ENCODE results near the gene GRID2. TPM values are rescaled to one million over a fixed set of nuclear protein-coding genes. Genes with fewer than 3 reads are reported as not detected.

GRID2 gene
- total and polyA plus RNA-seq, 2 donors from 2014 or later = 0.19 TPM; not detected in 1

- Histone ChIP-seq H3K9me3 (ENCODE audit: control insufficient read depth in 2 of 3, insufficient read depth in 1 of 3, low read length in 3 of 3) (no peaks in the 10 kb centered on the region), H3K9ac (ENCODE audit: low read length in 3 of 3) (no peak overlapping the region), H3K4me1 (ENCODE audit: control insufficient read depth in 2 of 3, insufficient read depth in 2 of 3, low read depth in 1 of 3, low read length in 3 of 3) (no peaks in the 10 kb centered on the region), H3K27ac (ENCODE audit: low read depth in 2 of 2, low read length in 2 of 2) (no peak overlapping the region), H3K4me3 (ENCODE audit: low read length in 3 of 3) (no peak overlapping the region), H3K36me3 (ENCODE audit: control insufficient read depth in 2 of 3, insufficient read depth in 3 of 3, low read length in 3 of 3) (no peaks in the 10 kb centered on the region), H3K27me3 (ENCODE audit: control insufficient read depth, insufficient read depth, low read length) (no peaks in the 10 kb centered on the region)
- TF ChIP-seq, protein P1, sequence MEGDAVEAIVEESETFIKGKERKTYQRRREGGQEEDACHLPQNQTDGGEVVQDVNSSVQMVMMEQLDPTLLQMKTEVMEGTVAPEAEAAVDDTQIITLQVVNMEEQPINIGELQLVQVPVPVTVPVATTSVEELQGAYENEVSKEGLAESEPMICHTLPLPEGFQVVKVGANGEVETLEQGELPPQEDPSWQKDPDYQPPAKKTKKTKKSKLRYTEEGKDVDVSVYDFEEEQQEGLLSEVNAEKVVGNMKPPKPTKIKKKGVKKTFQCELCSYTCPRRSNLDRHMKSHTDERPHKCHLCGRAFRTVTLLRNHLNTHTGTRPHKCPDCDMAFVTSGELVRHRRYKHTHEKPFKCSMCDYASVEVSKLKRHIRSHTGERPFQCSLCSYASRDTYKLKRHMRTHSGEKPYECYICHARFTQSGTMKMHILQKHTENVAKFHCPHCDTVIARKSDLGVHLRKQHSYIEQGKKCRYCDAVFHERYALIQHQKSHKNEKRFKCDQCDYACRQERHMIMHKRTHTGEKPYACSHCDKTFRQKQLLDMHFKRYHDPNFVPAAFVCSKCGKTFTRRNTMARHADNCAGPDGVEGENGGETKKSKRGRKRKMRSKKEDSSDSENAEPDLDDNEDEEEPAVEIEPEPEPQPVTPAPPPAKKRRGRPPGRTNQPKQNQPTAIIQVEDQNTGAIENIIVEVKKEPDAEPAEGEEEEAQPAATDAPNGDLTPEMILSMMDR (IDR thresholded peaks at IDR 0.05; ENCODE audit: borderline replicate concordance, extremely low read depth, insufficient read depth) = no peak
- intact Hi-C loops (cut with DNase I) = no loop called here
- DNase-seq (no peak), FAIRE-seq (no peak)
Observed at GRCh38 chr4:93710847-93711430, 1407.2 kb downstream of the GRID2 start.

DNA sequence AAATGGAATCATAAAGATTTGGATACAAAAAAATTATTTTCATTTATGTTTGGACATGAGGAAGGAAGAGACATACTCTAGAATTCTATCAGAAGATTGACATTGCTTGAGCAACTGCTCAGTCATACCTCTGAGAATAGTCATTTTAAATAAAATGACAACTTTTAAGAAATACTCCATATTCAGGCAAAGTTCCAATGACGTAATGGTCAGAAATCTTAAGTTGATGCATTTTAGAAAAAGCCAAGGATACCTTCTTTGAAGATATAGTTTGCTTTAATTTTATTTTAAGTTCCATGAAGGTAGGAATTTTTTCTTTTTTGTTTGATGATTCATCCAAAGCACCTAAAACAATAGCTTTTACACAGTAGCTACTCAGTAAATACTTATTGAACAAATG, 1414.5 kb downstream of the GRID2 start:
- Histone ChIP-seq H3K4me3 (ENCODE audit: low read length in 3 of 3) (no peak overlapping the region), H3K4me1 (ENCODE audit: control insufficient read depth in 2 of 3, insufficient read depth in 2 of 3, low read depth in 1 of 3, low read length in 3 of 3) (no peaks in the 10 kb centered on the region), H3K9ac (ENCODE audit: low read length in 3 of 3) (no peak overlapping the region), H3K27me3 (ENCODE audit: control insufficient read depth, insufficient read depth, low read length) (no peaks in the 10 kb centered on the region), H3K27ac (ENCODE audit: low read depth in 2 of 2, low read length in 2 of 2) (no peak overlapping the region), H3K9me3 (ENCODE audit: control insufficient read depth in 2 of 3, insufficient read depth in 1 of 3, low read length in 3 of 3) (no peaks in the 10 kb centered on the region), H3K36me3 (ENCODE audit: control insufficient read depth in 2 of 3, insufficient read depth in 3 of 3, low read length in 3 of 3) (no peaks in the 10 kb centered on the region)
- FAIRE-seq (no peak), DNase-seq (no peak)
- TF ChIP-seq, protein P1 (IDR thresholded peaks at IDR 0.05; ENCODE audit: borderline replicate concordance, extremely low read depth, insufficient read depth) = no peak
- intact Hi-C loops (cut with DNase I) = no loop called here

DNA sequence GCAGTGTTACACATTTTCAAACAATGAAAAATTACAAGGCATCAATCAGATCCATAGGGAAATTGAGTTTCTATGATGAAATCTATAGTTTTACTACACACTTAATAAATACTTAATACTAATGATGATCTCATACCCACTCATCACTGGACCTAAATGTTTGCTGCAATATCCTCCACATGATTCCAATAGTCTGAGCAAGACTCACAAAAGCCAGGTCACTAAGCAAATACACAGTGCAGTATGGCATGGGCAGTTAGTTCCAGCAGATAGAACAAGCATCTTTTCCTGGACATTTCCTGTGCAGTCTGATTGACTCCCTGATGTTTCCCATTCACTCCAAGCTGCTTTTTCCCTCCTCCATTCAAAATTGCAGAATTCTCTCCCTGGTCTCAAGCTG, 1415.8 kb downstream of the GRID2 start:
- no peak for FAIRE-seq
- intact Hi-C loops (cut with DNase I) = no loop called here

More for the DNA sequence above, 1415.8 kb downstream of the GRID2 start:
- H3K27ac ChIP-seq (ENCODE audit: low read depth in 2 of 2, low read length in 2 of 2) = no peak overlapping the region
- no peaks in the 10 kb centered on the region for H3K9me3 ChIP-seq (ENCODE audit: control insufficient read depth in 2 of 3, insufficient read depth in 1 of 3, low read length in 3 of 3)
- TF ChIP-seq, protein P1 (IDR thresholded peaks at IDR 0.05; ENCODE audit: borderline replicate concordance, extremely low read depth, insufficient read depth) = no peak
- no peak overlapping the region for H3K4me3 ChIP-seq (ENCODE audit: low read length in 3 of 3)
- H3K36me3 ChIP-seq (ENCODE audit: control insufficient read depth in 2 of 3, insufficient read depth in 3 of 3, low read length in 3 of 3) = no peaks in the 10 kb centered on the region
- H3K4me1 ChIP-seq (ENCODE audit: control insufficient read depth in 2 of 3, insufficient read depth in 2 of 3, low read depth in 1 of 3, low read length in 3 of 3) = no peaks in the 10 kb centered on the region
- no peaks in the 10 kb centered on the region for H3K27me3 ChIP-seq (ENCODE audit: control insufficient read depth, insufficient read depth, low read length)
- no peak overlapping the region for H3K9ac ChIP-seq (ENCODE audit: low read length in 3 of 3)
- DNase-seq = no peak

Measured in kidney (tissue), 14 donors.